ENCODE data around the gene CD300LD. TPM values are rescaled to one million over a fixed set of nuclear protein-coding genes. Genes with fewer than 3 reads are reported as not detected.
"Not testable (repeated sequence)": the region's sequence is repeated elsewhere in the genome, so short reads cannot be mapped to it uniquely, and the experiment has no call there.

CD300LD gene
- total RNA-seq, 1 donor from 2014 or later, result not detected

- TF ChIP-seq CTCF (conservative IDR thresholded peaks at IDR 0.05), result no peak
- H3K4me3 Mint-ChIP-seq, result no peak overlapping the region
- peaks cover 6% of the 10 kb centered on the region for H3K4me1 Mint-ChIP-seq
- H3K27ac Mint-ChIP-seq (ENCODE audit: unreplicated experiment), result peak overlapping the region; percentile 5
- peaks cover 28% of the 10 kb centered on the region for H3K27me3 Mint-ChIP-seq (ENCODE audit: low read depth)
- no peaks in the 10 kb centered on the region for H3K36me3 Mint-ChIP-seq (ENCODE audit: low read depth)
- no peak for DNase-seq (ENCODE audit: low read depth, low spot score)
- peaks cover 5% of the 10 kb centered on the region for H3K9me3 Mint-ChIP-seq
Observed at GRCh38 chr17:74578979-74579378, 13.1 kb downstream of the CD300LD start.

- H3K27me3 Mint-ChIP-seq (ENCODE audit: low read depth), result peaks cover 58% of the 10 kb centered on the region
- peaks cover 5% of the 10 kb centered on the region for H3K4me1 Mint-ChIP-seq
- H3K9me3 Mint-ChIP-seq, result peaks cover 5% of the 10 kb centered on the region
- TF ChIP-seq CTCF (conservative IDR thresholded peaks at IDR 0.05), result no peak
- no peaks in the 10 kb centered on the region for H3K36me3 Mint-ChIP-seq (ENCODE audit: low read depth)
- no peak overlapping the region for H3K27ac Mint-ChIP-seq (ENCODE audit: unreplicated experiment)
- no peak overlapping the region for H3K4me3 Mint-ChIP-seq
- DNase-seq (ENCODE audit: low read depth, low spot score), result no peak
Observed at GRCh38 chr17:74574489-74575142, 17.5 kb downstream of the CD300LD start.

- DNase-seq (ENCODE audit: low read depth, low spot score); H3K27ac Mint-ChIP-seq (ENCODE audit: unreplicated experiment); H3K4me3 Mint-ChIP-seq; H3K36me3 Mint-ChIP-seq (ENCODE audit: low read depth); H3K4me1 Mint-ChIP-seq; H3K9me3 Mint-ChIP-seq: not testable (repeated sequence)
- peaks cover 56% of the 10 kb centered on the region for H3K27me3 Mint-ChIP-seq (ENCODE audit: low read depth)
Observed at GRCh38 chr17:74573635-74574034, 18.4 kb downstream of the CD300LD start.

GRCh38 chr17:74573169-74573568 lies 18.9 kb downstream of the CD300LD start:
- peaks cover 8% of the 10 kb centered on the region for H3K9me3 Mint-ChIP-seq
- peaks cover 59% of the 10 kb centered on the region for H3K27me3 Mint-ChIP-seq (ENCODE audit: low read depth)
- no peak overlapping the region for H3K27ac Mint-ChIP-seq (ENCODE audit: unreplicated experiment)
- no peaks in the 10 kb centered on the region for H3K36me3 Mint-ChIP-seq (ENCODE audit: low read depth)
- peaks cover 5% of the 10 kb centered on the region for H3K4me1 Mint-ChIP-seq
- DNase-seq (ENCODE audit: low read depth, low spot score), result no peak
- no peak overlapping the region for H3K4me3 Mint-ChIP-seq
- no peak for TF ChIP-seq CTCF (conservative IDR thresholded peaks at IDR 0.05)

GRCh38 chr17:74571621-74572270 lies 20.3 kb downstream of the CD300LD start:
- H3K4me1 Mint-ChIP-seq, result peaks cover 5% of the 10 kb centered on the region
- TF ChIP-seq CTCF (conservative IDR thresholded peaks at IDR 0.05), result no peak
- H3K27ac Mint-ChIP-seq (ENCODE audit: unreplicated experiment), result no peak overlapping the region
- no peaks in the 10 kb centered on the region for H3K36me3 Mint-ChIP-seq (ENCODE audit: low read depth)
- H3K27me3 Mint-ChIP-seq (ENCODE audit: low read depth), result peaks cover 61% of the 10 kb centered on the region
- no peak for DNase-seq (ENCODE audit: low read depth, low spot score)
- peaks cover 8% of the 10 kb centered on the region for H3K9me3 Mint-ChIP-seq
- no peak overlapping the region for H3K4me3 Mint-ChIP-seq

Data from neural crest cell (in vitro differentiated cells).